Measurements from ENCODE around the gene LGALS7B. TPM values are rescaled to one million over a fixed set of nuclear protein-coding genes. Genes with fewer than 3 reads are reported as not detected.
"Not testable (repeated sequence)": the region's sequence is repeated elsewhere in the genome, so short reads cannot be mapped to it uniquely, and the experiment has no call there.

LGALS7B gene
- total RNA-seq, 2 donors from 2014 or later: not detected

DNA sequence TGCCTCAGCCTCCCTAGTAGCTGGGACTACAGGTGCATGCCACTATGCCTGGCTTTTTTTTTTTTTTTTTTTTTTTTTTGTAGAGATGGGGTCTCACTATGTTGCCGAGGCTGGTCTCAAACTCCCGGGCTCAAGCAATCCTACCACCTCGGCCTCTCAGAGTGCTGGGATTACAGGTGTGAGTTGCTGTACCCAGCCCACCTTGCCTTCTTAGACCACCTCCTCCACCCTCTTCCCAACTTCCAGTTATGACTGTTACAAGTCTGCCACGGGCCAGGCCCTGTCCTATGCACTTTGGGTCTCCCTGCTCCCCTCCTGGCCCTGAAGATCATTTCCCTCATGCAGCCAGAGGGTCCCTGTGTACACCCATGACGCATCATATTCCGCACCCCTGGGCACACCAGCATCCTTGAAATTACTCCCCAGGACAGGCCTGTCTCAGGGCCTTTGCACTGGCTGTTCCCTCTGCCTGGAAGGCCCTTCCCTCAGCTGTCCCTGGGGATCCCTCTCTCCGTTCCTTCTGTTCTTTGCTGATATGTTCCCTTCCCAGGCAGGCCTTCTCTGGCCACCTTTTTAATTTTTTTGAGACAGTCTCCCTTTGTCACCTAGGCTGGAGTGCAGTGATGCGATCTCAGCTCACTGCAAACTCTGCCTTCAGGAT is 20.7 kb downstream of the LGALS7B start:
- H3K4me3 Mint-ChIP-seq: no peak overlapping the region
- peaks cover 5% of the 10 kb centered on the region for H3K4me1 Mint-ChIP-seq (ENCODE audit: low read depth)
- H3K9me3 Mint-ChIP-seq: no peaks in the 10 kb centered on the region
- no peak overlapping the region for H3K27ac Mint-ChIP-seq
- H3K27me3 Mint-ChIP-seq (ENCODE audit: low read depth): no peaks in the 10 kb centered on the region
- no peak for DNase-seq
- ATAC-seq (replicated peaks in 1 of 2): no peak
- no peaks in the 10 kb centered on the region for H3K36me3 Mint-ChIP-seq (ENCODE audit: insufficient read depth in 2 of 2)

DNA sequence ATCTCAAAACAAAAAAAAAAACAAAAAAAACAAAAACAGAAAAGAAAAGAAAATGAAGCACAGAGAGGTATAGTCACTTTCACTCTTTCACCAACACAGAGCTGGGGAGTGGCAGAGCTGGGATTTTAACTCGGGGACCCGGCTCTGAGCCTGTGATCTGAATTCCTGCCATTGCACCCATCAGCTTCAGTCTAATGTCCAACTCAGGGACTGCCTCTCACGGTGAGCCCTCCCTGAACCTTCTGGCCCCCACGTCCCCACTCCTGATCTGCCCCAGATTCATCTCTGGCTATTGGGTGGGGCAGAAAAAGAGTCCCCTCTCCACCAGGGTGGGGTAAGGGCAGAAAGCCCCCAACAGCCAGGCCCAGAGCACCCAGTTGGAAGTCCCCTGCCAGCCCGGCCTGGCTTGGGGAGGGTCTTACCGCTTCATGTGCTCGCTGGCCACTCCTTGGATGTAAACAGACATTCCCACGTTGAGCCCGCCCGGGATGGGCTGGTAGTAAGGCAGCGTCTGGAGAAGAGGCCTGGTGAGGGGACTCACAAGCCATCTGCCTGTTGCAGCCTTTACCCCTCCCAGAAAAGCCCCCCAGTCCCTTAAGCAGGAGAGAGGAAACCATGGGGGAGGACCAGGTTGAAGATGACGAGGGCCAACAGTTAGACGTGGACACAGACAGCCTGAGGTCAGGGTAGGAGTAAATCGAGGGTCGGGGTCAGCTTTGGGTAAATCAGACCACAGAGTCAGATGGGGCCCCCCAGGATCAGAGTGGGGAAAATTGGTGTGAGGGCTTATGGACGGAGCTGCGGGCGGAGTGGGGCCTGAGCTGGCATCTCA is 23.2 kb downstream of the LGALS7B start:
- Mint-ChIP-seq H3K4me3 (no peak overlapping the region), H3K27ac (no peak overlapping the region)
- ATAC-seq (replicated peaks in 1 of 2): no peak

DNA sequence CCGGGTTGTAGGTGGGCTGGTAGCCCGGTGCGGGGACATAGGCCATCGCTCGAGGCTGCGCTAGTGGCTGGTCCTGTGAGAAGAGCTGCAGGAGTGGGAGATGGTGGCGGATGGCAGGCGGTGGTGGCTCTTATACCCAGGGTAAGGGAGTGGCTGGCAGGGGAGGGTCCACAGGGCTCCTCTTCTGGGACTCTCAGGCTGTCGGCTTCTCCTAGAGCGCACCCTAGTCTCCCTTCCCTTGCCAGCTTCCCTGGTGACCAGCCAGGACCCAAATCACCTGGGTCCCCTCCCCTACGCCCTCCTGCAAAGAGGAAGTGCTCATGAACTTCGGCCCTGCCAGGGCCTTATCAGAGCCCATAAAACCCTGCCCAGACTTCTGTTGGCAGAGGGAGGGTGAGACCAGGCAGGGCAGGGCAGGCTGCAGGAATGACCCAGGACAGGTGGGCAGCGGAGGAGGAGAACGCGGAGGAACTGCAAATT is 23.9 kb downstream of the LGALS7B start, which contains the start of gene LGALS4:
TSS of gene LGALS4 (minus strand) at position 105 of the 480 bp plus-strand sequence. CDS start at position 46, 59 bp downstream.
- no peak within 1 kb of the TSS for H3K4me3 Mint-ChIP-seq
- H3K27me3 Mint-ChIP-seq (ENCODE audit: low read depth): no peaks in the 10 kb centered on the region
- ATAC-seq (replicated peaks in 1 of 2): no peak
- H3K27ac Mint-ChIP-seq: no peak within 1 kb of the TSS
- H3K4me1 Mint-ChIP-seq (ENCODE audit: low read depth): no peaks in the 10 kb centered on the region
- H3K36me3 Mint-ChIP-seq (ENCODE audit: insufficient read depth in 2 of 2): peaks cover 0 to 2% of the 10 kb centered on the region in 2 donors
- no peaks in the 10 kb centered on the region for H3K9me3 Mint-ChIP-seq
- DNase-seq: no peak

More for the DNA sequence above, 23.2 kb downstream of the LGALS7B start:
- H3K27me3 Mint-ChIP-seq (ENCODE audit: low read depth): no peaks in the 10 kb centered on the region
- DNase-seq: no peak
- no peaks in the 10 kb centered on the region for H3K4me1 Mint-ChIP-seq (ENCODE audit: low read depth)
- no peaks in the 10 kb centered on the region for H3K9me3 Mint-ChIP-seq
- peaks cover 0 to 2% of the 10 kb centered on the region in 2 donors for H3K36me3 Mint-ChIP-seq (ENCODE audit: insufficient read depth in 2 of 2)

DNA sequence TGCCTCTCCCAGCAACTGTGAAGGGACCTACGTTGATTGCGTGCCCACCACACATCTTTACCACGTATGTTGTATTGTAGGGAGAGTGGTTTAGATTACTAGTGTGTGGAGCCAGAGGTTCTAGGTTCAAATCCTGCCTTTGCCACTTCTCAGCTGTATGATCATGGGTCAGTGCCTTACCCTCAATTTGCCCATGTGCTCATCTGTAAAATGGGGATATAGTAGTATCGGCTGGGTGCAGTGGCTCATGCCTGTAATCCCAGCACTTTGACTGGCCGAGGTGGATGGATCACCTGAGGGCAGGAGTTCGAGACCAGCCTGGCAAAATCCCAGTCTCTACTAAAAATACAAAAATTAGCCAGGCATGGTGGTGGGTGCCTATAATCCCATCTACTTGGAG is 24.3 kb downstream of the LGALS7B start:
- ATAC-seq (replicated peaks in 1 of 2): no peak
- no peak for DNase-seq
- Mint-ChIP-seq H3K4me3 (no peak overlapping the region), H3K27ac (no peak overlapping the region), H3K9me3 (no peaks in the 10 kb centered on the region), H3K4me1 (ENCODE audit: low read depth) (no peaks in the 10 kb centered on the region), H3K36me3 (ENCODE audit: insufficient read depth in 2 of 2) (peaks cover 0 to 2% of the 10 kb centered on the region in 2 donors), H3K27me3 (ENCODE audit: low read depth) (no peaks in the 10 kb centered on the region)

DNA sequence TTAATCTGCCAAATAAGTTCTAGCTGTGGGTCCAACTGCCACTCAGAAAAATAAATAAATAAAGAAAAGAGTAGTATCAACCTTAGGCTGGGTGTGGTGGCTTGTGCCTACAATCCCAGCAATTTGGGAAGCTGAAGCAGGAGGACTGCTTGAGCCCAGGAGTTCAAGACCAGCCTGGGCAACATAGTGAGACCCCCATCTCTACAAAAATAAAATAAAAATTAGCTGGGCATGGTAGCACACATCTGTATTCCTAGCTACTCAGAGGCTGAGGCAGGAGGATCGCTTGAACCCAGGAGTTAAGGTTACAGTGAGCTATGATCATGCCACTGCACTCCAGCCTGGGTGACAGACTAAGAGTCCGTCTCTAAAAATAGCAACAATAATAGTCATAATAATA is 24.9 kb downstream of the LGALS7B start:
- not testable (repeated sequence) for H3K36me3 Mint-ChIP-seq (ENCODE audit: insufficient read depth in 2 of 2); H3K4me1 Mint-ChIP-seq (ENCODE audit: low read depth); H3K27ac Mint-ChIP-seq; H3K27me3 Mint-ChIP-seq (ENCODE audit: low read depth); ATAC-seq (replicated peaks in 1 of 2); DNase-seq; H3K9me3 Mint-ChIP-seq; H3K4me3 Mint-ChIP-seq

DNA sequence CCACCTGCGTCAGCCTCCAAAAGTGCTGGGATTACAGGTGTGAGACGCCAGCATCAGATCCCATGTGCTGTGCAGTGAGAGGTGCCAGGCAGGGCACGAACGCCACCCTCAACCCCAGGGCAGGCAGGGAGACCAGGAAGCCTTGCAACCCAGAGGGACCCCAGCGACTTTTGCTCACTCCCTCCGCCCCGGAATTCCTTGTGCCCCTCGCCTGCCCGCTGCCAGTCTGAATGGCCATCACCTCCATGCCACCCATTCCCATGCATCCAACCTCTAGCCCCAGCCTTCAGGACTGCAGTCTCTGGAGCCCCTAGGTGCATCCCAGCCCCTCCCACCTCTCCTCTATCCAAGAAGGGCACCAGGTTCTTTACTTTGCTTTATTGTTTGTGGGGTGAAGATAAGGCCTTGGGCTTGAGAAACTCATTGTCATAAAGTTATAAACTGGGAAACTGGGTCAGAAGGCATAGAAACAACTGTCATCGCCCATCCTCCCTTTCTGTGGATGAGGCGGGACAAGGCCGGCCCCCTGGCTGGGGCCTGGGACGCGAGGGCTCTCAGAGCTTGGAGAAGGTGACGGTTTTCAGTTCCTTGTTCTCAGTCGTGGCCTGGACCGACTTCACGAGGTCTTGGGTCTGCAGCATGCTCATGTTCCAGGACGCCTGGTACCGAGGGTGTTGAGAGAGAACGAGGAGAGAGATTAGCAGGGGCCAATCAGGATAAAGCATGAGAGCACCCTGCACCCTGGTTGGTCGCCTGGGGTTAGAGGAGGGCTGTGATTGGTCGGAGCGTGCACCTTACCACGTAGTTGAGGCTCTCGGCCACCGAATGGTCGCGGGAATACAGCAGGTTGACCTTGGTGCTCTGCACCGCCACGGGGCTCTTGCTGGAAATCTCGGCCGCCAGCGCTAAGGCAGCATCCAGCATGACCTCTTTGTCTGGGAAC is 26.3 kb downstream of the LGALS7B start:
- DNase-seq: no peak
- ATAC-seq (replicated peaks in 1 of 2): no peak
- H3K4me1 Mint-ChIP-seq (ENCODE audit: low read depth): peaks cover 1% of the 10 kb centered on the region
- H3K36me3 Mint-ChIP-seq (ENCODE audit: insufficient read depth in 2 of 2): peaks cover 0 to 3% of the 10 kb centered on the region in 2 donors
- H3K27ac Mint-ChIP-seq: no peak overlapping the region
- H3K9me3 Mint-ChIP-seq: no peaks in the 10 kb centered on the region
- no peak overlapping the region for H3K4me3 Mint-ChIP-seq
- H3K27me3 Mint-ChIP-seq (ENCODE audit: low read depth): no peaks in the 10 kb centered on the region

DNA sequence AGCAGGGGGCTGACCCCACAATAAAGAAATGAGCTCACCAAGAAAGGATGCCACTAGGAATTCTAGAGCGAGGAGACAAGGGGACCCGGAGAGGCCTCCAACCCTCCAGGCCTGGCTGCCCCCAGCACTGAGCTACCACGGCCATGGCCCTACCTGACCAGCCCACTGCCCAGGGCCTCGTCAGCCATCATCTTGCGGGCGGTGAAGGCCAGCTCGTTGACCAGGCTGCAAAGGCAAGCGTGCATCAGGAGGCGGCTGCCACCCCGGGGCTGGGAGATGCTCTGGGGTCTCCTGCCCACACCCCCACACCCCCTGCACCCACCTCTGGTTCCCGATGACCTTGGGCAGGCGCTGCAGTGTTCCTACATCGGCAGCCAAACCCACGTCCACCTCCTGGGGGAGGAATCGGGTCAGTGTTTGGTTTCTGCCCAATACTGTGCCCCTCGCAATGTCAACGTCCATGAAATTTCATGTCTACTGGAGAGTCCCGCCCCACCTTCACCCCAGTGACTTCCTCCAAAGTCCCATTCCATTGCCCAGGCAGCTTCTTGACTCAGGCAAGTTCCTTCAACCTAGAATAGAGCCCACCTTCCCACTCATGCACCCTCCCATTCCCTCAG is 27.2 kb downstream of the LGALS7B start:
- Mint-ChIP-seq H3K4me3 (no peak overlapping the region), H3K4me1 (ENCODE audit: low read depth) (peaks cover 7% of the 10 kb centered on the region), H3K36me3 (ENCODE audit: insufficient read depth in 2 of 2) (peaks cover 0 to 7% of the 10 kb centered on the region in 2 donors), H3K27me3 (ENCODE audit: low read depth) (no peaks in the 10 kb centered on the region), H3K27ac (no peak overlapping the region), H3K9me3 (no peaks in the 10 kb centered on the region)
- ATAC-seq (replicated peaks in 1 of 2): no peak
- DNase-seq: no peak

DNA sequence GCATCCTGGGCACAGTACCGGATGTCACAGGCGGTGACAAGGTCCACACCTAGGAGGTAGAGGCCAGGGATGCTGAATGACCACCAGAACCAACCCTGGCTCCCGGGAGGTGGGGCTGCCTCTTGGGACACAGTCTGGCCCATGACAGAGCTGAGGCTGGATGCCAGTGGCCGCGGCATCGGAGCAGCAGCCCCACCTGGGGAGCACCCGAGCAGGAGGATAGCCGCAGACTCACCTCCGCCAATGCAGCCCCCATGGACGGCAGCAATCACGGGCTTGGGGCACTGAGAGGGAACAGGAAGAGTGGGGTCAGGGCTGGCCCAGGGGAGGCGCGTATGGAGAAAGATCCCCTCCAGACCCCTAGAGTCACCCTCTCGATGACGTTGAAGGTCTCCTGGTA is 28.1 kb downstream of the LGALS7B start:
- no peaks in the 10 kb centered on the region for H3K27me3 Mint-ChIP-seq (ENCODE audit: low read depth)
- no peak overlapping the region for H3K27ac Mint-ChIP-seq

DNA sequence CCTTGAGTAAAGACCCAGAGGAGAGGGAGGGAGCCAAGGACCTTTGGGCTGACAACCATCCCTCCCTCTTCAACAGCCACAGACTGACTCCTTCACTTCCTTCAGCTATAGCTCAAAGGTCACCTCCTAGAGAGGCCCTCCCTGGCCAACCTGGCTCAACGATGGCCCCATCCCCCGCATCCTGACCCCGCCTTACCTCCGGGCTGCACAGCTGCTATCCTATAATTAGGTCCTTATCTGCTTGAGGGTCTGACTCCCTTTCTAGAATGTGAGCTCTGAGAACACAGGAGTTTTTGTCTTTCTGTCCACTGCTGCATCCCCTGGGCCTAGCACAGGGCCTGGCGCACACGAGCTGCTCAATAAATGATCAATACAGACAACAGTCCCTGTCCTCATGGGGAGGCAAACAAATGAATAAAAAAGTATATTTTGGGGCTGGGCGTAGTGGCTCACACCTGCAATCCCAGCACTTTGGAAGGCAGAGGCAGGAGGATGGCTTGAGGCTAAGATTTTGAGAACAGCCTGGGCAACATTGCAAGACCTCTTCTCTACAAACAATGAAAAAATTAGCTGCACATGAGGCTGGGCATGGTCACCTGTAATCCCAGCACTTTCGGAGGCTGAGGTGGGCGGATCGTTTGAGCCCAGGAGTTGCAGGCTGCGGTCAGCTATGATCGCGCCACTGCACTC is 30.4 kb downstream of the LGALS7B start:
- H3K27ac Mint-ChIP-seq: no peak overlapping the region
- H3K9me3 Mint-ChIP-seq: no peaks in the 10 kb centered on the region
- peaks cover 6 to 16% of the 10 kb centered on the region in 2 donors for H3K36me3 Mint-ChIP-seq (ENCODE audit: insufficient read depth in 2 of 2)

More for the DNA sequence above, 28.1 kb downstream of the LGALS7B start:
- no peak overlapping the region for H3K4me3 Mint-ChIP-seq
- H3K36me3 Mint-ChIP-seq (ENCODE audit: insufficient read depth in 2 of 2): peaks cover 0 to 7% of the 10 kb centered on the region in 2 donors
- ATAC-seq (replicated peaks in 1 of 2) (no peak), DNase-seq (no peak)
- H3K4me1 Mint-ChIP-seq (ENCODE audit: low read depth): peaks cover 7% of the 10 kb centered on the region
- H3K9me3 Mint-ChIP-seq: no peaks in the 10 kb centered on the region

DNA sequence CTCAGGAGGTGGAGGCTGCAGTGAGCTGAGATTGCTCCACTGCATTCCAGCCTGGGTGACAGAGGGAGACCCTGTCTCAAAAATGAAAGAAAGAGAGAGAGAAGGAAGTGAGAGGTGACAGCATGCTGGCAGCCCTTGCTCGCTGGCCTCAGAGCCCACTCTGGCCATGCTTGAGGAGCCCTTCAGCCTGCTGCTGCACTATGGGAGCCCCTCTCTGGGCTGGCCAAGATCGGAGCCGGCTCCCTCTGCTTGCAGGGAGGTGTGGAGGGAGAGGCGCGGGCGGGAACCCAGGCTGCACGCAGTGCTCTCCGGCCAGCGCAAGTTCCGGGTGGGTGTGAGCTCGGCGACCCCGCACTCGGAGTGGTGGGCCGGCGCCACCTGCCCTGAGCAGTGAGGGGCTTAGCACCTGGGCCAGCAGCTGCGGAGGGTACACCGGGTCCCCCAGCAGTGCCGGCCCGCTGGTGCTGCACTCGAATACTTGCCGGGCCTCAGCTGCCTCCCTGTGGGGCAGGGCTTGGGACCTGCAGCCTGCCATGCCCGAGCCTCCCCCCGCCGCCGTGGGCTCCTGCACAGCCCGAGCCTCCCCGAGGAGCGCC is 32.3 kb downstream of the LGALS7B start:
- ATAC-seq (replicated peaks in 1 of 2); H3K27me3 Mint-ChIP-seq (ENCODE audit: low read depth); H3K27ac Mint-ChIP-seq; H3K4me1 Mint-ChIP-seq (ENCODE audit: low read depth); H3K4me3 Mint-ChIP-seq; DNase-seq; H3K9me3 Mint-ChIP-seq: not testable (repeated sequence)
- H3K36me3 Mint-ChIP-seq (ENCODE audit: insufficient read depth in 2 of 2): peaks cover 6 to 14% of the 10 kb centered on the region in 2 donors

More for the DNA sequence above, 30.4 kb downstream of the LGALS7B start:
- ATAC-seq (replicated peaks in 1 of 2) (no peak), DNase-seq (no peak)
- H3K4me1 Mint-ChIP-seq (ENCODE audit: low read depth): peaks cover 7% of the 10 kb centered on the region
- no peaks in the 10 kb centered on the region for H3K27me3 Mint-ChIP-seq (ENCODE audit: low read depth)
- H3K4me3 Mint-ChIP-seq: no peak overlapping the region

DNA sequence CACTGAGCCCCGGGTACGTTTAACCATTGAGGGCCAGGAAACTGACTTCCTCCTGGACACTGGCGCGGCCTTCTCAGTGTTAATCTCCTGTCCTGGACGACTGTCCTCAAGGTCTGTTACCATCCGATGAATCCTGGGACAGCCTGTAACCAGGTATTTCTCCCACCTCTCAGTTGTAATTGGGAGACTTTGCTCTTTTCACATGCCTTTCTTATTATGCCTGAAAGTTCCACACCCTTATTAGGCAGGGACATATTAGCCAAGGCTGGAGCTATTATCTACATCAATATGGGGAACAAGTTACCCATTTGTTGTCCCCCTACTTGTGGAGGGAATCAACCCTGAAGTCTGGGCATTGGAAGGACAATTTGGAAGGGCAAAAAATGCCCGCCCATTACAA is 36.9 kb downstream of the LGALS7B start:
- H3K36me3 Mint-ChIP-seq (ENCODE audit: insufficient read depth in 2 of 2): peaks cover 10 to 20% of the 10 kb centered on the region in 2 donors
- not testable (repeated sequence) for ATAC-seq (replicated peaks in 1 of 2); DNase-seq; H3K9me3 Mint-ChIP-seq; H3K4me3 Mint-ChIP-seq; H3K27ac Mint-ChIP-seq; H3K27me3 Mint-ChIP-seq (ENCODE audit: low read depth)
- H3K4me1 Mint-ChIP-seq (ENCODE audit: low read depth): peaks cover 20% of the 10 kb centered on the region

Data from activated T-cell treated with anti-CD3 and anti-CD28 coated beads, Interleukin-2, amount 50 U/mL, for 72 hours (primary cell).